Jurkat, Clone E6-1 (cell line): Measurements from ENCODE around the gene CEBPA.
A peak's percentile ranks its signal among the peaks of the same experiment; 100 is the strongest.
"Not testable (repeated sequence)": the region's sequence is repeated elsewhere in the genome, so short reads cannot be mapped to it uniquely, and the experiment has no call there.

Source experiments
- DNase-seq: peaks from one replicate; pipeline ENCODE4 v3.0.0-alpha.2; 2011; ENCODE audit warnings: low read depth, low spot score
- H3K4me3 ChIP-seq: 2 replicates; pipeline ENCODE4 v1.5.1; 2011; ENCODE audit warnings: mild to moderate bottlenecking, low read length, control low read depth, moderate library complexity

The CEBPA gene

DNA sequence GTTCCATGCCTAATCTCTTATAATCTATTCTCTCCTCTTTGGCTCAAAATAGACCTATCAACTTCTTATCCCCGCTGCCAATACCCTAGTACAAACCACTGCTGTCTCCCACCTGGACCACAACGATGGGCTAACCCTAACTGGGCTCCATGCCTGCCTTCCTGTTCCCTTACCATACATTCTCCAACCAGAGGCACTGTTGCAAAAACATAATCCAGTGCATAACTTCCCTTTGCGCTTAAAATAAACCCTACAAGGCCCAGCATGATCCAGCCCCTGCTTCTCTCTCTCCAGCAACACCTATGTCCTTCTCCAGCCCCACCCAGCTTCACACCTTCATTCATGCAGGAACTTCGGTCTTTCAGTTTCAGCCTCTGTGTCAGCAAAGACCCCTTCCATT lies 27.4 kb upstream of the CEBPA start:
- H3K4me3 ChIP-seq: no peak overlapping the region
- no peak for DNase-seq

DNA sequence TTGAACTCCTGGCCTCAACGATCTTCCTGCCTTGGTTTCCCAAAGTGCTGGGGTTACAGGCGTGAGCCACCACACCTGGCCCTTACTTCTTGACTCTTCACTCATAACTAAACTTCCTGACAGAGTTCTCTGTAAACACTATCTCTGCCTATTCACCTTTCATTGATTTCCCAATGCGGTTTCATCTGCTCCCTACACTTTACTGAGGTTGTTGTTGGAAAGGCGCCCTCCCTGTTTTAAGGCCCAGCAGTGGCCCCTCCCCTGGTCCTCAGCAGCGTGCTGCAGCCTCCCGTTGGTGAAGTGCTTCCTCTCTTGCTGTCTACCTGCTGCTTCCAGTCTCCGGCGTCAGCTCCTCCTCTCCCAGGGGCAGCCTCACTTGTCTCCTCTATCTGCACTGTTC lies 26.7 kb upstream of the CEBPA start:
- no peak for DNase-seq
- H3K4me3 ChIP-seq: no peak overlapping the region

DNA sequence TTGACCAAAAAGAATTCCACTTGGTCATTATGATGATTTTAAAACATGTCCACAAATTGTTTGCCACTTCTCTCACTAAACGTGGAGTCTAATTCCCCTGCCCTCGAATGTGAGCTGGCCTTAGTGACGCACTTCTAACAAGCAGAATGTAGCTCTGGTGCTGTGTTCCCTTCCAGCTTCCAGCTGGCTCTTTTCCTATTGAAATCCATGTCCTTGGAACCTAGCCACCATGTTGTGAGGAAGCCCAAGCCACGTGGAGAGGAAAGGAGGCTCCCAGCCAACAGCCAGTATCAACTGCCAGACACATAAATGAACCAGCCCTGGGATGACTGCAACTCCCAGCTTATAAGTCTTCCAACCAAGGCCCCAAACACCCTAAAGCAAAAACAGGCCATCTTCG lies 23.6 kb upstream of the CEBPA start:
- DNase-seq: no peak
- no peak overlapping the region for H3K4me3 ChIP-seq

DNA sequence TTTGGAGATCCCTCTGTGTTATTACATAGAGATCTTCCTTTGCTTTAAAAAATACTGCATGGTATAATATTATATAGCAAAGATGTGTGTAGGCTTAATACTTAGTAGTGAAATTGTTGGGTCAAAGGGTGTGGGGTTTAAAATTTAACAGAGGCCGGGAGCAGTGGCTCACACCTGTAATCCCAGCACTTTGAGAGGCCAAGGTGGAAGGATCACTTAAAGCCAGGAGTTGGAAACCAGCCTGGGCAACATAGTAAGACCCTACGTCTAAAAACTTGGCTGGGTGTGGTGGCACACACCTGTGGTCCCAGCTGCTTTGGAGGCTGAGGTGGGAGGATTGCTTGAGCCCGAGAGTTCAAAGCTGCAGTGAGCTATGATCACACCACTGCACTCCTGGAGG lies 22.3 kb upstream of the CEBPA start:
- DNase-seq: no peak
- no peak overlapping the region for H3K4me3 ChIP-seq

DNA sequence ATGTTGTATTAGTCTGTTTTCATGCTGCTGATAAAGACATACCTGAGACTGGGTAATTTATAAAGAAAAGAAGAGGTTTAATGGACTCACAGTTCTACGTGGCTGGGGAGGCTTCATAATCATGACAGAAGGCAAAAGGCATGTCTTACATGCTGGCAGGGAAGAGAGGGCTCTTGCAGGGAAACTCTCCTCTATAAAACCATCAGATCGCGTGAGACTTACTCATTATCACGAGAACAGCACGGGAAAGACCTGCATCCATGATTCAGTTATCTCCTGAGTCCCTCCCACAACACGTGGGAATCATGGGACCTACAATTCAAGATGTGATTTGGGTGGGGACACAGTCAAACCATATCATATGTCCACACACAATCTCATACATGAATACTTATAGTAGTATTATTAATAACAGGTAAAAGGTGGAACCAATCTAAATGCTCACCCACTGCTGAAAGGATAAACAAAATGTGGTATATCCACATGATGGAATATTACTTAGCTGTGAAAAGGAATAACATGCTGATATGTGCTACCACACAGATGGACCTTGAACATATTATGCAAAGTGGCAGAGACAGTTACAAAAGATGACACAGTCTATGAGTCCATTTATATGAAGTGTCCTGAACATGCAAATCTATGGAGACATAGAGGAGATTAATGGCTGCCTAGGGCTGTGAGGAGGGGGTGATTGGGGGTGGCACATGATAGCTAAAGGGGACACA lies 20.9 kb upstream of the CEBPA start:
- H3K4me3 ChIP-seq: no peak overlapping the region
- DNase-seq: no peak

DNA sequence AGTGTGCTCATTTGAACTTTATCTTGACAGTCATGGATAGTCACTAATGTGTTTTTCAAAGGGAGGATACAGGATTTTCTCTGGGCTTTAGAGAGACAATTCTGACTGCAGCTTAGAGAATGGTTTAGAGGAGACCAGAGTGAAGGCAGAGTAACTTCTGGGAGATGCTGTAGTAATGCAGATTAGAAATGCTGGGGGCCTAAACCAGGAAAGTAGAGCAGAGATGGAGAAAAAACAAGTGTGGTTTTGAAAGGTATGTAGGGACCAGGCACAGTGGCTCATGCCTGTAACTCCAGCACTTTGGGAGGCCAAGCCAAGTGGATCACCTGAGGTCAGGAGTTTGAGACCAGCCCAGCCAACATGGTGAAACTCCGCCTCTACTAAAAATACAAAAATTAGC lies 18.3 kb upstream of the CEBPA start:
- H3K4me3 ChIP-seq: no peak overlapping the region
- no peak for DNase-seq

DNA sequence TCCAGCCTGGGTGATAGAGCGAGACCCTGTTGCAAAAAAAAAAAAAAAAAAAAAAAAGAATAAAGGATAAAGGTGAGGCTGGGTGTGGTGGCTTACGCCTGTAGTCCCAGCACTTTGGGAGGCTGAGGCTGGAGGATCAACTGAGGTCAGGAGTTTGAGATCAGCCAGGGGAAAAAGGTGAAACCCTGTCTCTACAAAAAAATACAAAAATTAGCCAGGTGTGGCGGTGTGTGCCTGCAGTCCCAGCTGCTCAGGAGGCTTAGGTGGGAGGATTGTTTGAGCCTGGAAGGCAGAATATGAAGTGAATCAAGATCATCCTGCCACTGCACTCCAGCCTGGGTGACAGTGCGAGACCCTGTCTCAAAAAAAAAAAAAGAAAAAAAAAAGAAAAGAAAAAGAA lies 15.7 kb upstream of the CEBPA start:
- not testable (repeated sequence) for DNase-seq, H3K4me3 ChIP-seq

DNA sequence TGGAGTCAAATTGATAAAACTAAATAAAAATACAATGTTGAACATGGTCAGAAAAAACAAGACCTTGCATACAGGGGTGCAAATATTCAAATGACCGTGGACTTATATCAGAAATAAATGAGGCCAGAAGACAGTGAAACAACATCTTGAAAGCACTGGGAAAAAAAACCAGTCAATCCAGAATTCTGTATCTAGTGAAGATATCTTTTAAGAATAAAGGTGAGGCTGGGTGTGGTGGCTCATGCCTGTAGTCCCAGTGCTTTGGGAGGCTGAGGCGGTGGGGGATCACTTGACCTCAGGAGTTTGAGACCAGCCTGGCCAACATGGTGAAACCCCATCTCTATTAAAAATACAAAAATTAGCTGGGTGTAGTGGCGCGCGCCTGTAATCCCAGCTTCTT lies 15.2 kb upstream of the CEBPA start:
- no peak overlapping the region for H3K4me3 ChIP-seq
- no peak for DNase-seq

DNA sequence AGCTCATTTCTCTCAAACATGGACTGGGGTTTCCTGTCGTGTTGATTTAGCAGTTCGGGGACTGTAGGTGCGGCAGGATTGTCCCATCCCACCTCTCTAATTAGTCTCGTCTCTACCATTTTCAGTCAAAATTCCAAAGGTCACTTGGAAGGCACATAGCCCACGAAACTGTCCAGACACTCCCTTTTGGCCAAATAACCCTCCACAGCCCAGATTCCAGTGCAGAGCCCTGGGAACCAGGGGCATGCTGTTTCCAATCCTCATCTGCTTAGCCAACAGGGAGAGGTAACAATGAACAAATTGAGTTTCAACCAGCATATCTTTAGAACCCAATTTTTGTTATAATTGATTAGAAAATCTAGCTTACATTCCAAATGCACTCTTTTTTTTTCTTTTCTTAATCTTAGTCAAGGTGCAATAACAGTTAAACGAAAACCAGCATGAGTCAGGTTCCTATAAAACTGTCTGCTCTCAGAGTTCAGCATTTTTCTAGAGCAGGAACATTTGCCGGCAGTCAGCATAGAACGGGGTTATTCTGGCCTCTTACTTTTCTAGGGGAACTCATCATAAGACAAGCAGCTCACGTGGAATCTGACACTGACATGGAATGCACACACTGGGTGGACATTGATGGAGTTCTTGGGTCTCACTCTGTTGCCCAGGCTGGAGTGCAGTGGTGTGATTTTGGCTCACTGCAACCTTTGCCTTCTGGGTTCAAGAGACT lies 14.4 kb upstream of the CEBPA start:
- DNase-seq: no peak

DNA sequence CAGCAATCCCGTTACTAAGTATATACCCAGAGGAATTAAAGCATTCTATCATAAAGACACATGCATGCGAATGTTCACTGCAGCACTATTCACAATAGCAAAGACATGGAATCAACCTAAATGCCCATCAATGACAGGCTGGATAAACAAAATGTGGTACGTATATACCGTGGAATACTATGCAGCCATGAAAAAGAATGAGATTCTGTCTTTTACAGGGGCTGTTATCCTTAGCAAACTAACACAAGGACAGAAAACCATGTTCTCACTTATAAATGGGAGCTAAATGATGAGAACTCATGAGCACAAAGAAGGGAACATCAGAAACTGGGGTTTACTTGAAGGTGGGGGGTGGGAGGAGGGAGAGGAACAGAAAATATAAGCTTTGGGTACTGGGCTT lies 10.5 kb upstream of the CEBPA start:
- H3K4me3 ChIP-seq, DNase-seq: not testable (repeated sequence)

More for the DNA sequence above, 14.4 kb upstream of the CEBPA start:
- H3K4me3 ChIP-seq: no peak overlapping the region

DNA sequence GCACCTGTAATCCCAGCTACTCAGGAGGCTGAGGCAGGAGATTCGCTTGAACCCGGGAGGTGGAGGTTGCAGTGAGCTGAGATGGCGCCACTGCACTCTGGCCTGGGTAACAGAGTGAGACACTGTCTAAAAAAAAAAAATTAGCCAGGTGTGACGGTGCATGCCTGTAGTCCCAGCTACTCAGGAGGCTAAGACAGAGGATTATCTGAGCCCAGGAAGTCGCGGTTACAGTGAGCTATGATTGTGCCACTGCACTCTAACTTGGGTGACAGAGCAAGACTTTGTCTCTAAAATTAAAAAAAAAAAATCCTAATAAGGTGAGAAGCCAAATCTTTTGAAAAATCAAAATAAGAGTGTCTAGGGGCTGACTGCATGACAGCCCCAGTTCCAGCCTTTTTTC lies 9.7 kb upstream of the CEBPA start:
- DNase-seq: peak; percentile 30
- H3K4me3 ChIP-seq: no peak overlapping the region

DNA sequence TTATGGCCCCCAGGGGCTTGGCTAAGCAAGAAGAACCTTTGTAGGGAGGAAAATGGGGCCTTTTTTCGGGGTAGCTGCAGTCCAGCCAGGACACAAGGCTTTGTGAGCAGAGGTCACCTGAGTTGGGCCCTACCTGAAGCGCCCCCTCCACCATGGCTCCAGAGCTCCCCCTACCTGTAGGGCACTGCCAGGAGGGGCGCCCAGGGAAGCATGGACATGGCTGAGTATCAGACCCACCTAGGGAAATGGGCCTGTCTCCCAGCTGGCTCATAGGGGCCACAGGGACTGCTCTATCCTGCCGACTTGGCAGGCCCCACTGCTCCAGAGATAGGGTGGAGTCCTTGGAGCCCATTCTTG lies 9.0 kb upstream of the CEBPA start:
- H3K4me3 ChIP-seq: no peak overlapping the region
- DNase-seq: no peak

DNA sequence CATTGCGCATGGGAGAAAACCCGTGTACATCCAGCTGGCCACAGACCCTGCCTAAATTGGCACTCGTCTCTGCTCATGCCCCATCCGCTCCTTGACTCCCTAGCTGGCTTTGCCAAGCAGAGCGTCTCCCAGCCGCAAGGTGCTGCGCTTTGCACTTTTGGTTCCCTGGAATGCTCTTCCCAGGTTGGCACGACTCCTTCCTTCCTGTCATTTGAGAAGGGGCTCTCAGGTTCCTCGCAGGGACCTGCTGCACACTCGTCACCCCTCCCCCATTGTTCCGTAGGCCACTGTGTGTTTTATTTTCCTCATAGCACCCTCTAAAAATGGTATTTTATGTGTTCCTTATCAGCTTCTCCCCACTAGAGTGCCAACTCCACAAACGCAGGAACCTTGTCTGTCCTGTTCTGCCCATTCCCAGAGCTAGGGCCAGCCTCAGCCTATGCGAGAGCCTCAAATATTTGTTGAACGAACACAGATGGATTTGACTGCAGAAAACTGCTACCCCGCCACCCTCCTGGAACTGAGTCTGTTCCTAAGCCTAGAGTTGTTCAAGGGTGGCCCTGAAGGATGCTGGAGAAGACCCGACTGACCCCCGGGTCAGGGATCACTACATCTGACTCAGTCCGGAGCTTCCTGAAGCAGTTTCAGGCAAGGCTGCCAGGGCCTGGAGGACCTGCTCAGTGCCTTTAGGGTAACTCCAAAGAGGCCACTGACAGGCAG lies 8.4 kb upstream of the CEBPA start:
- no peak overlapping the region for H3K4me3 ChIP-seq
- DNase-seq: no peak

DNA sequence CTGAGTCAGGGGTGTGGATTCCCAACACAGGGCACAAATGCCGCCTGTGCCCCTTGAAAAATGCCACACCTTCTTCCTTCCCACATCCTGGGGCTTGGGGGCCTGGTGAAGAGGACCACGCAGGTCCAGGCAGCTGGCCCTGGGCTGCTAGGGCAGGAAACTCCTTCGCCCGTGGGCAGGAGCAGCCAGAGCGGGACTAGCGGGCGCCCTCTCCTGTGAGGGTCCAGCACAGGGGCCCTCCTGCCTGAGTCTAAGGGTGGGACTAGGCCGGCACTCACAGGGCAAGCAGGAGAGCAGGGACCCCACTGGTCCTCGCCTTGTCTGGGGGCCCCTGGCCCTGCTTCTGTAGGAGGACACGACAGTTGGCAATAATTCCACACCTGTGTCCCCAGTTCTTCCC lies 7.5 kb upstream of the CEBPA start:
- no peak overlapping the region for H3K4me3 ChIP-seq
- DNase-seq: no peak

DNA sequence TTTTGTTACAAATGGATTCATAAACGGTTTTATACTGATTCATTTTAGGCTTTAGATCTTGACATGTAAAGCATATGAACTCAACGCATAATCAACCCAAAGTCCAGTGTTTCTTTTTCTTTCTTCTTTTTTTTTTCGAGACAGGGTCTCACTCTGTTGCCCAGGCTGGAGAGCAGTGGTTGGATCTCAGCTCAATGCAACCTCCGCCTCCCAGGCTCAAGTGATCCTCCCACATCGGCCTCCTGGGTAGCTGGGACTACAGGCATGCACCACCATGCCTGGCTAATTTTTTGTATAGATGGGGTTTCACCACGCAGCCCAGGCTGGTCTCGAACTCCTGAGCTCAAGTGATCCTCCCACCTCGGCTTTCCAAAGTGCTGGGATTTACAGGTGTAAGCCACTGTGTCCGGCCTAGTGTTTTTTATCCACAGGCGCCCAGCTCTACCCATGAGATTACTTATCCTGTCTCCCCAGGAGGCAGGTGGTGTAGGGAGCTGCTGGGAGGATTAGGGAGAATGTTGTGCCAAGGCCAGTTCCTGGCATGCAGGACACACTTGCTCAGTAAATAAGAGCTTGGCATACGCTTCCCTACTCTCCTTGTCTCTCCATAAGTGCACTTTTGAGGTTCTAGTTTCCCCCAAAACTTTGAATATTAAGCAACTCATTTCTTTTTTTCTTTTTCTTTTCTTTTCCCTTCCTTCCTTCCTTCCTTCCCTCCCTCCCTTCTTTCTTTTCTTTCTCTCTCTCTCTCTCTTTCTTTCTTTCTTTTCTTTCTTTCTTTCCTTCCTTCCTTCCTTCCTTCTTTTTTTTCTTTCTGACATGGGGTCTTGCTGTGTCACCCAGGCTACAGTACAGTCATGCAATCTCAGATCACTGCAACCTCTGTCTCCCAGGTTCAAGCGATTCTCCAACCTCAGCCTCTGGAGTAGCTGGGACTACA lies 4.8 kb upstream of the CEBPA start:
- H3K4me3 ChIP-seq: no peak overlapping the region
- DNase-seq: no peak

DNA sequence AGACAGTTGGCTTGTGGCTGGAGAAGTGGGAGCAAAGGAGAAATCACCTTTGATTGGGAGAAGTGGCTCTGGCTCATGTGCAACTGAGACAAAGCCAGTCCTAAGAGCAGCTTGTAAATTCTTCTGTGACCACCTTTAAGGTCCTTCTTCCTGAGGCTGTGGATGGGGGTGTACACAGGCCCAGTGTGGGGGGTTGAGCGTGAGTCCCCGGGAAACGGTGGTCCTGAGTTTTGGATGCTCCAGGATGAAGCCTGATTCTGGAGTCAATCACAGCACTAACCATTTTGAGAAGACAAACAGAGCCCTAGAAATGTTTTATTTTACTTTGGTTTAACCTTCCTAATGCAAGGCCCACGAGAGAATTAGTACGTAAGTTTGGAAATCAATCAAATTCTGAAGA lies 3.9 kb upstream of the CEBPA start:
- H3K4me3 ChIP-seq: no peak overlapping the region
- no peak for DNase-seq

DNA sequence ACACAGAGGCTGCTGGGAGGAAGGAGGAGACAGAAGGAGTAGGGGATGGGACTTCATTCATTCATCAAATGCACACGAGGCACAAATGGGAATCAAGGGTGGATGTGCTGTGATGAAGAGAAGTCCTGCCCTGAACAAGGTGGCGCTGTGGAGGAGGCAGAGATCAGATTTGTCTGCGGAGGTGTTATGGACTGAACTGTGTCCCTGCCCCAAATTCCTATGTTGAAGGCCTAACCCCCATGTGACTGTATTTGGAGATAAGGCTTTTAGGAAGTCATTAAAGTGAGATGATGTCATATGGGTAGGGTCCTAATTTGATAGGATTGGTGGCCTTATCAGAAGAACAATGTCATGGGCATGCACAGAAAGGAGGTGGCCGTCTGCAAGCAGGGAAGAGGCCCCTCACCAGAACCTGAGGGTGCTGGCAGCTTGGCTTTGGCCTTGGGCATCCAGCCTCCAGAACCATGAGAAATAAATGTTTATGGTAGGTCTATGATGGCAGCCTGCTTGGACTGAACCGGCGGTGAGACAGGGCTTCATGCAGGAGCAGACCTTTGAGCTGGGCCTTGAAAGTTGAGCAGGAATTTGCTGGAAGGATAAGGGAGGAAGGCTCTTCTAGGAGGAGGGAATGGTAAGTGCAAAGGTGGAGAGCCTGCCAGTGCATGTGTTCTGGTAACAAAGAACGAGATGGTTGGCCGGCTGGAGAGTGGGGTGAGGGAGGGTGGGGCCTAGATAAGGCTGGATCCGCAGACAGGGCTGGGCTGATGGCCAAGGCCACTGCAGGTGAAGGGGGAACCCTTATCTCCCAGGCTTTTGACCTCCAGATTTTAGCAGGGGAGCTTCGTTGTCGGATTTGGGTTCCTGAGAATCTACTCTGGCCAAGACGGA lies 2.7 kb upstream of the CEBPA start:
- DNase-seq: no peak
- H3K4me3 ChIP-seq: no peak overlapping the region

DNA sequence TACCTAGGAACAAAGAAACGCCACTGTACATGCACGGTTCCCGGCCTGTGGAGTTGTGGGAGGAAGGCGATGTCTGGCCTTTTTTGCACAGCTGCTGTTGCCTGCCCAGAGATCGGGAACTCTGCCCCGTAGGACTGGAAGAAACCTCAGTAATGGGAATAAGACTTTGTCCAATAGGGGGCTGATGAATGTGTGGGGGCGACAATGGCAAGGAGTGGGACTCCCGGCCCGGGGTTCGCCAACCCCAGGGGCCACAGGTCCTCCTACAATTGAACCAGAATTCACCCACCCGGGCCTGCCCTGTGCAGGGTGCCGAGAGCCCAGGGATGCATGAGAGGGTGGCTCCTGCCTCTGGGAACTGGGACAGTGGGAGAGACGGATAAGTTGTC lies 2.0 kb upstream of the CEBPA start:
- H3K4me3 ChIP-seq: no peak overlapping the region
- DNase-seq: no peak
